Measurements from ENCODE around the gene DCPS.

- TF ChIP-seq POLR2A (IDR thresholded peaks at IDR 0.05) (no peak), CTCF (IDR thresholded peaks at IDR 0.05) (no peak)
Measured at GRCh38 chr11:126284829-126285228, 19.0 kb upstream of the DCPS start.
